GM19455 (cell line): Measurements from ENCODE around the gene OR4C11.

ENCODE experiments used
- ATAC-seq: cut with Tn5 transposase; IDR thresholded peaks from one replicate; pipeline ENCODE4 v1.9.1; 2021; ENCODE audit not compliant: unreplicated experiment

Gene OR4C11, protein sequence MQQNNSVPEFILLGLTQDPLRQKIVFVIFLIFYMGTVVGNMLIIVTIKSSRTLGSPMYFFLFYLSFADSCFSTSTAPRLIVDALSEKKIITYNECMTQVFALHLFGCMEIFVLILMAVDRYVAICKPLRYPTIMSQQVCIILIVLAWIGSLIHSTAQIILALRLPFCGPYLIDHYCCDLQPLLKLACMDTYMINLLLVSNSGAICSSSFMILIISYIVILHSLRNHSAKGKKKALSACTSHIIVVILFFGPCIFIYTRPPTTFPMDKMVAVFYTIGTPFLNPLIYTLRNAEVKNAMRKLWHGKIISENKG

DNA sequence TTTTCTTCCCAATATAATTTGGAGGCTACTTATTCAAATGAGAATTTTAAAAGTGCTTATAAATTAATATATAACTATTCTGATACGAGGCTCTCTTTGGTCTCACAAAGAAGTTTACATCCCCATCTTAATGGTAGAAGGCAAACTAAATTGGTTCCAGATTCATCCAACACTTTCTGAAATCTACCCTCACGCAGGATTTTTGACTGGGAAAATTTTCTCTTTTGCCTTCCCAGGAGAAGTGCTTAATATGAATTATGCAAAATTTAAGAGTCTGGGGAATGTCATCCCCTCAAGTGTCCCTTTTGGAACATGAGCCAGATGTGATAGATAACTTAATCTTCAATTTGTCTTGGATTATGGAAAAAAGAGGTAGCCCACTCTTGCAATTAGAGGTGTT lies at the start of gene OR4C11:
Gene OR4C11 (minus strand): TSS at position 101 of the 400 bp plus-strand sequence. CDS start 3,272 bp downstream, outside the sequence.
- no peak for ATAC-seq

DNA sequence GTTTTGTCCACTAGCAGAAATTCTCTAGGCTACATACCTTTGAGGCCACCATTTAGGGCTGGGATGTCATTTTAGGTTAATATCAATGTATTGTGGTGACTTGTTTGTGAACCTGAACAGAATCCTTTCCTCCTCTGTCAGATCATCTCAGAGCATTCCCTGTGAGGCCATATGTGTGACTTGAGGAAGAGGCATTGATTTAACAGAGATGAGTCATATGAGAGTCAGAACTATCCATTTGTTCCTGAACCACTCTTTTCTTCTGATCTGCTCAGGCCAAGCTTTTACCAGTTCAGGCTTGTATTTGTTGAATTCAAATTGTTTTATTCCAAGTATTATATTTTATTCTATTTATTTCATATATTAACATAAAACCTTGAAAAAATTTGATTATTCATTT lies 47.7 kb upstream of the OR4C11 start:
- ATAC-seq, result no peak

DNA sequence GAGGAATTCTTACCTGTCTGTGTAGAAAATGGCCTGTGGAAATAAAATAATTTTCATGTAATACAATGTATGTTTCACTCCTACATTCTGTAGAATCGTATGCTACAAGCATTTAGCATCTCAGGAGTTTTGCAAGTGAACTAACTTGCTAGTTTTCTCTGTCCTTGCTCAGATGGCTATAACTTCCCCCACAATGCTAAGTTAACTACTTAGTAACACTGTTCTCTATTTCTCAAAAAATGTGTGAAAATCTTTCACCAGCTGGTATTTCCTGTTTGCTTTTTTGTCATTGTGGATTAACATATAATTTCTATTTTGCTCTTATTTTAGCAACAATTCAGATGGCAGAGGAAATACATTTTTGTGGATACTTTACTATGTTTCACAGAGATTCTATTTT lies 45.1 kb upstream of the OR4C11 start:
- ATAC-seq, result no peak

DNA sequence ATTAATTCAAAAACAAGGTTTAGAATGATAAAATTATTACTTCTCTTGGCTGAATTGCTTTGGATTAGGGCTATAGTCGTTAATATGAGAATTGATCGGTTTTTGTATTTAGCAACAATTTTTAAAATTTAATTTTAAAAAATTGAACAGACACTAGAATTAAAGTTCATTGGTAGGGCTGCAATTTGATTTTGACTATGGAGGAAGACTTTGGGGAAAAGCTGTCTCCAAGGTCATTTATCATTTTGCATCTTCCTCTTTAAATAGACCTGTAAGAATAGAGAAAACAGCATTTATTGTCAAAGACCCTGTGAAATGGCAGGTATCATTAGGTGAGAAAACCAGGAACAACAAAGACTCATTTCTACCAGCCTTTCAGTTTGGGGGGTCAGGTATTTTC lies 40.6 kb upstream of the OR4C11 start, which contains the start of gene OR4S2:
Gene OR4S2 (plus strand): TSS at position 301 of the 400 bp plus-strand sequence. CDS start 2,577 bp downstream, outside the sequence.
- no peak for ATAC-seq

DNA sequence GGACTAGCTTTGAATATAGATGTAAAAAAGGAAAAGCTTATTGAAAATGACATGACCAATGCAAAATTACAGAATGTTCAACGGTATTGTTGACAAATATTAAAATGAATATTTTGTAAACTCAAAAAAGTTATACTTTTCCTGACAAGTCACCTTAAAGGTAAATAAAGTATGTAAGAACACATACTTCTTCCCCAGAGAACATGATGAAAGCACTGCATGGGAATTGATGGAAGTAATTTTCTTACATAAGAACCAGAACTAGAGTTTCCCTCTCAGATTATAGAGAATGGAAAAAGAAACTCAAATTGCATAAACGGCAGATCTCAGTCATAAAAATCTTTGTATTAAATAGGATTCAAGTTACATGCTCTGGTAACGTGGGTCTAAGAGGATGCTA lies 27.4 kb upstream of the OR4C11 start, which contains the start of gene OR4P4:
Gene OR4P4 (plus strand): TSS at position 301 of the 400 bp plus-strand sequence.
- ATAC-seq, result no peak

DNA sequence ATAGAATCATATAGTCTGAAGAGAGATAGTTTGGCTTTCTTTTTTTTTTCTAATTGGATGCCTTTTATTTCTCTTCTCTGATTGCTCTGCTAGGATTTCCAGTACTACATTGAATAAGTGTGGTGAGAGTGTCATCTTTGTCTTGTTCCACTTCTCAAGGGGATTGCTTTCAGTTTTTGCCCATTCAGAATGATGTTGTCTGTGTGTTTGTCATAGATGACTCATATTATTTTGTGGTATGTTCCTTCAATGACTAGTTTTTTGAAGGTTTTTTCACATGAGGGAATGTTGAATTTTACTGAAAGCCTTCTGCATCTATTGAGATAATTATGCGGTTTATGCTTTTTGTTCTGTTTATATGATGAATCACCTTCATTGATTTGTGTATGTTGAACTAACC lies 17.1 kb upstream of the OR4C11 start:
- no peak for ATAC-seq

DNA sequence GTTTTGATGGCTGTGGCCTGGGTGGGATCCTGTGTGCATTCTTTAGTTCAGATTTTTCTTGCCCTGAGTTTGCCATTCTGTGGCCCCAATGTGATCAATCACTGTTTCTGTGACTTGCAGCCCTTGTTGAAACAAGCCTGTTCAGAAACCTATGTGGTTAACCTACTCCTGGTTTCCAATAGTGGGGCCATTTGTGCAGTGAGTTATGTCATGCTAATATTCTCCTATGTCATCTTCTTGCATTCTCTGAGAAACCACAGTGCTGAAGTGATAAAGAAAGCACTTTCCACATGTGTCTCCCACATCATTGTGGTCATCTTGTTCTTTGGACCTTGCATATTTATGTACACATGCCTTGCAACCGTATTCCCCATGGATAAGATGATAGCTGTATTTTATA lies 34.9 kb downstream of the OR4C11 start:
- no peak for ATAC-seq

DNA sequence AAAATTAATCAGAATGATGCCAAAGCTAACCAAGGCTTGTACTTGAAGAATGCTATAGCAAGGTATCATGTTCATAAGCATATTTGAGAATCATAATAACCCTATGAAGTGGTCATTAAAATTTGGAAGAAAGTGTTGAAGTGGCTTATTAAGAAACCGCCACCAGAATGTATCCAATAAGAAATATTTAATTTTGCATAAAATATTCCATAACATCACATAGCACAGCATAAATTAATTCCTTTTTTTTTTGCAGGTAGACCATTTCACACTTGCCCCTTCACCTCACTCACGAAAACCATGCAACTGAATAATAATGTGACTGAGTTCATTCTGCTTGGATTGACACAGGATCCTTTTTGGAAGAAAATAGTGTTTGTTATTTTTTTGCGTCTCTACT lies 35.6 kb downstream of the OR4C11 start, which contains the start of gene OR4C16:
Gene OR4C16 (plus strand): TSS at position 301 of the 400 bp plus-strand sequence. CDS start 0 bp downstream, at position 301.
- ATAC-seq, result no peak

DNA sequence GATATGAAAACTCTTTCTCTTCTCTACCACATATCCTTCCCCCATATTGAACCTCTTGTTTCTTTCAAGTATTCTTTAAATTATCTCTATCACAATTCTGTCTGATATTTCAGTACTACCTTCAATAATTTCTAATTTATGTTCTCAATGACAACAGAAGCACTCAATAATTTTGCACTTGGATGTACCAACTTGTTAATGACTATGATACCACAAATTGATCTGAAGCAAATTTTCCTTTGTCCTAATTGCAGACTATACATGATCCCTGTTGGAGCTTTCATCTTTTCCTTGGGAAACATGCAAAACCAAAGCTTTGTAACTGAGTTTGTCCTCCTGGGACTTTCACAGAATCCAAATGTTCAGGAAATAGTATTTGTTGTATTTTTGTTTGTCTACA lies 53.3 kb downstream of the OR4C11 start, which contains the start of gene OR4C15:
Gene OR4C15 (plus strand): TSS at position 301 of the 400 bp plus-strand sequence. CDS start 0 bp downstream, at position 301.
- ATAC-seq, result no peak
